ENCODE measurements around the gene DYRK2.

Gene DYRK2

GRCh38 chr12:67640863-67641262, 7.7 kb upstream of the DYRK2 start:
- H3K9me3 ChIP-seq (ENCODE audit: severe bottlenecking), result no peaks in the 10 kb centered on the region
- TF ChIP-seq CTCF (IDR thresholded peaks at IDR 0.05; ENCODE audit: poor library complexity, severe bottlenecking), result no peak
- H3K36me3 ChIP-seq (ENCODE audit: low read depth), result no peaks in the 10 kb centered on the region
- H3K4me1 ChIP-seq (ENCODE audit: insufficient read depth, poor library complexity, severe bottlenecking), result peaks cover 8% of the 10 kb centered on the region
- ATAC-seq (ENCODE audit: low read depth) (no peak), DNase-seq (ENCODE audit: low spot score) (no peak)
- no peak overlapping the region for H3K4me3 ChIP-seq (ENCODE audit: severe bottlenecking)
- no peaks in the 10 kb centered on the region for H3K27me3 ChIP-seq (ENCODE audit: insufficient read depth, poor library complexity, severe bottlenecking)
- no peak overlapping the region for H3K27ac ChIP-seq (ENCODE audit: poor library complexity, severe bottlenecking)

- Histone ChIP-seq H3K4me3 (ENCODE audit: severe bottlenecking) (no peak overlapping the region), H3K4me1 (ENCODE audit: insufficient read depth, poor library complexity, severe bottlenecking) (peaks cover 10% of the 10 kb centered on the region), H3K36me3 (ENCODE audit: low read depth) (no peaks in the 10 kb centered on the region), H3K9me3 (ENCODE audit: severe bottlenecking) (no peaks in the 10 kb centered on the region), H3K27ac (ENCODE audit: poor library complexity, severe bottlenecking) (peak overlapping the region; percentile 22), H3K27me3 (ENCODE audit: insufficient read depth, poor library complexity, severe bottlenecking) (no peaks in the 10 kb centered on the region)
- DNase-seq (ENCODE audit: low spot score) (no peak), ATAC-seq (ENCODE audit: low read depth) (no peak)
- TF ChIP-seq CTCF (IDR thresholded peaks at IDR 0.05; ENCODE audit: poor library complexity, severe bottlenecking), result no peak
Measured at GRCh38 chr12:67645126-67645525, 3.4 kb upstream of the DYRK2 start.

GRCh38 chr12:67645601-67646000, 2.9 kb upstream of the DYRK2 start:
- DNase-seq (ENCODE audit: low spot score), result no peak
- TF ChIP-seq CTCF (IDR thresholded peaks at IDR 0.05; ENCODE audit: poor library complexity, severe bottlenecking), result no peak
- Histone ChIP-seq H3K4me3 (ENCODE audit: severe bottlenecking) (no peak overlapping the region), H3K4me1 (ENCODE audit: insufficient read depth, poor library complexity, severe bottlenecking) (peaks cover 10% of the 10 kb centered on the region), H3K27ac (ENCODE audit: poor library complexity, severe bottlenecking) (peak overlapping the region; percentile 22), H3K36me3 (ENCODE audit: low read depth) (no peaks in the 10 kb centered on the region), H3K27me3 (ENCODE audit: insufficient read depth, poor library complexity, severe bottlenecking) (no peaks in the 10 kb centered on the region), H3K9me3 (ENCODE audit: severe bottlenecking) (no peaks in the 10 kb centered on the region)
- ATAC-seq (ENCODE audit: low read depth), result no peak

GRCh38 chr12:67646775-67647174, 1.8 kb upstream of the DYRK2 start:
- Histone ChIP-seq H3K4me3 (ENCODE audit: severe bottlenecking) (no peak overlapping the region), H3K27ac (ENCODE audit: poor library complexity, severe bottlenecking) (no peak overlapping the region), H3K4me1 (ENCODE audit: insufficient read depth, poor library complexity, severe bottlenecking) (peaks cover 18% of the 10 kb centered on the region), H3K36me3 (ENCODE audit: low read depth) (no peaks in the 10 kb centered on the region), H3K9me3 (ENCODE audit: severe bottlenecking) (no peaks in the 10 kb centered on the region), H3K27me3 (ENCODE audit: insufficient read depth, poor library complexity, severe bottlenecking) (no peaks in the 10 kb centered on the region)
- no peak for TF ChIP-seq CTCF (IDR thresholded peaks at IDR 0.05; ENCODE audit: poor library complexity, severe bottlenecking)
- DNase-seq (ENCODE audit: low spot score) (no peak), ATAC-seq (ENCODE audit: low read depth) (no peak)

- no peak overlapping the region for H3K4me3 ChIP-seq (ENCODE audit: severe bottlenecking)
- peaks cover 20% of the 10 kb centered on the region for H3K4me1 ChIP-seq (ENCODE audit: insufficient read depth, poor library complexity, severe bottlenecking)
- no peaks in the 10 kb centered on the region for H3K27me3 ChIP-seq (ENCODE audit: insufficient read depth, poor library complexity, severe bottlenecking)
- no peak for TF ChIP-seq CTCF (IDR thresholded peaks at IDR 0.05; ENCODE audit: poor library complexity, severe bottlenecking)
- H3K36me3 ChIP-seq (ENCODE audit: low read depth), result no peaks in the 10 kb centered on the region
- no peak for ATAC-seq (ENCODE audit: low read depth)
- no peak for DNase-seq (ENCODE audit: low spot score)
- no peaks in the 10 kb centered on the region for H3K9me3 ChIP-seq (ENCODE audit: severe bottlenecking)
- H3K27ac ChIP-seq (ENCODE audit: poor library complexity, severe bottlenecking), result no peak overlapping the region
Measured at GRCh38 chr12:67647181-67647798, 1.3 kb upstream of the DYRK2 start.

Measured in RWPE2 (cell line).